MCF 10A (cell line): ENCODE data around the gene PSMB8. TPM values are rescaled to one million over a fixed set of nuclear protein-coding genes. Genes with fewer than 3 reads are reported as not detected.

Source experiments
- BruUV-seq: library from RNA; stranded (reverse); fragments of 400-500 nt; replicated peaks from 2 replicates; lab custom pipeline; 2021; lab: Mats Ljungman, UMichigan
- CTCF ChIA-PET: fragments of 300-600 bp; sonication (Branson Sonifier 250); formaldehyde crosslinking; extraction: SDS; loops from one replicate; lab custom pipeline; 2021; ENCODE audit warnings: antibody characterized with exemption, inconsistent platforms; lab: Yijun Ruan, JAX
- POLR2A ChIA-PET: fragments of 300-600, 350-650 bp; sonication (Branson Sonifier 250); formaldehyde crosslinking; extraction: SDS; loops from one replicate; lab custom pipeline; 2020; ENCODE audit warnings: antibody characterized with exemption, inconsistent platforms; lab: Yijun Ruan, JAX
- DNase-seq: peaks from one replicate; pipeline ENCODE4 v3.0.0-alpha.2; 2018; ENCODE audit not compliant: unreplicated experiment
- H3K27ac Mint-ChIP-seq: one replicate; pipeline ENCODE4 v1.8.0; 2022; ENCODE audit warnings: mild to moderate bottlenecking, low read depth, mixed read lengths; ENCODE audit not compliant: unreplicated experiment
- H3K27me3 Mint-ChIP-seq: one replicate; pipeline ENCODE4 v1.8.0; 2022; ENCODE audit warnings: mixed read lengths; ENCODE audit not compliant: insufficient read depth, unreplicated experiment
- H3K36me3 Mint-ChIP-seq: one replicate; pipeline ENCODE4 v1.8.0; 2022; ENCODE audit warnings: mild to moderate bottlenecking, moderate library complexity, mixed read lengths; ENCODE audit not compliant: insufficient read depth, unreplicated experiment
- H3K4me1 Mint-ChIP-seq: one replicate; pipeline ENCODE4 v1.8.0; 2022; ENCODE audit warnings: mixed read lengths; ENCODE audit not compliant: insufficient read depth, unreplicated experiment
- H3K4me3 Mint-ChIP-seq: one replicate; pipeline ENCODE4 v1.8.0; 2022; ENCODE audit warnings: mild to moderate bottlenecking, moderate library complexity, mixed read lengths; ENCODE audit not compliant: unreplicated experiment
- H3K9me3 Mint-ChIP-seq: one replicate; pipeline ENCODE4 v1.8.0; 2022; ENCODE audit warnings: mixed read lengths; ENCODE audit not compliant: unreplicated experiment
- CTCF ChIP-seq: fragments of 200-600 bp; IDR thresholded peaks from one replicate; pipeline ENCODE4 v1.8.0; 2022; ENCODE audit warnings: antibody characterized with exemption, mild to moderate bottlenecking; ENCODE audit not compliant: unreplicated experiment
- intact Hi-C: fragments of 100-400 bp; cut with micrococcal nuclease; formaldehyde crosslinking; loops from 2 replicates; pipeline ENCODE4 v1.14.1; 2022
- total RNA-seq: library from RNA; stranded (reverse); gene quantifications from 2 replicates; pipeline ENCODE4 v1.2.3, GENCODE V29; 2022

The PSMB8 gene
- total RNA-seq, 1 experiment from 2014 or later = 34.1 TPM

- no peak for TF ChIP-seq CTCF
- intact Hi-C loops = no loop called here
- CTCF ChIA-PET = interaction anchor here (0.6 to 1.5 kb wide), 3 partner anchors 36 to 419 kb away, joined by 3 to 6 read pairs (median 3); no protein-coding TSS in a partner anchor
- H3K27ac Mint-ChIP-seq = no peak overlapping the region
- no peaks in the 10 kb centered on the region for H3K27me3 Mint-ChIP-seq
- H3K9me3 Mint-ChIP-seq = no peaks in the 10 kb centered on the region
- POLR2A ChIA-PET = interaction anchor here (0.9 to 1.9 kb wide), 2 partner anchors 13 to 21 kb away, joined by 4 to 6 read pairs; partner anchors contain the start of genes PSMB9 and TAP1
- DNase-seq = no peak
- peaks cover 31% of the 10 kb centered on the region for H3K36me3 Mint-ChIP-seq
- no peak overlapping the region for H3K4me3 Mint-ChIP-seq
- no TSS peak for BruUV-seq
- peaks cover 19% of the 10 kb centered on the region for H3K4me1 Mint-ChIP-seq
Observed at GRCh38 chr6:32832535-32832934, 11.3 kb downstream of the PSMB8 start.

- BruUV-seq = no TSS peak
- Mint-ChIP-seq H3K4me1 (peaks cover 11% of the 10 kb centered on the region), H3K27me3 (no peaks in the 10 kb centered on the region), H3K4me3 (no peak overlapping the region), H3K36me3 (peaks cover 34% of the 10 kb centered on the region), H3K9me3 (no peaks in the 10 kb centered on the region), H3K27ac (no peak overlapping the region)
- CTCF ChIA-PET = interaction anchor here (0.6 to 1.1 kb wide), 4 partner anchors 22 to 38 kb away, joined by 3 to 6 read pairs (median 4); no protein-coding TSS in a partner anchor
- POLR2A ChIA-PET = no interaction called here
- intact Hi-C loops = no loop called here
- no peak for DNase-seq
- TF ChIP-seq CTCF = no peak
Observed at GRCh38 chr6:32830936-32831335, 12.9 kb downstream of the PSMB8 start.

GRCh38 chr6:32830017-32830416 lies 13.8 kb downstream of the PSMB8 start:
- Mint-ChIP-seq H3K4me1 (peaks cover 7% of the 10 kb centered on the region), H3K27me3 (no peaks in the 10 kb centered on the region), H3K27ac (no peak overlapping the region), H3K4me3 (no peak overlapping the region), H3K9me3 (no peaks in the 10 kb centered on the region), H3K36me3 (peaks cover 34% of the 10 kb centered on the region)
- ChIA-PET POLR2A (interaction anchor here (1.4 kb wide), 1 partner anchor 15 kb away, joined by 4 read pairs; no protein-coding TSS in a partner anchor), CTCF (interaction anchor here (6.3 kb wide), 1 partner anchor 38 kb away, joined by 42 read pairs; no protein-coding TSS in a partner anchor)
- no peak for DNase-seq
- BruUV-seq = no TSS peak
- intact Hi-C loops = no loop called here
- TF ChIP-seq CTCF = no peak

- Mint-ChIP-seq H3K27me3 (no peaks in the 10 kb centered on the region), H3K36me3 (peaks cover 34% of the 10 kb centered on the region), H3K4me3 (no peak overlapping the region), H3K4me1 (peaks cover 7% of the 10 kb centered on the region), H3K27ac (no peak overlapping the region), H3K9me3 (no peaks in the 10 kb centered on the region)
- no peak for DNase-seq
- POLR2A ChIA-PET = interaction anchor here (1.4 kb wide), 1 partner anchor 15 kb away, joined by 4 read pairs; no protein-coding TSS in a partner anchor
- no TSS peak for BruUV-seq
- no peak for TF ChIP-seq CTCF
- CTCF ChIA-PET = interaction anchor here (5.0 to 6.3 kb wide), 2 partner anchors 9 to 39 kb away, joined by 42 to 63 read pairs; partner anchors contain the start of gene TAP2
- intact Hi-C loops = no loop called here
Observed at GRCh38 chr6:32829495-32829894, 14.4 kb downstream of the PSMB8 start.
